ENCODE results near the gene CCL28.

- TF ChIP-seq POLR2AphosphoS5 (IDR thresholded peaks at IDR 0.05; ENCODE audit: low read depth): no peak
- TF ChIP-seq CTCF (IDR thresholded peaks at IDR 0.05; ENCODE audit: insufficient read depth, low read length): no peak
- TF ChIP-seq REST (IDR thresholded peaks at IDR 0.05; ENCODE audit: insufficient replicate concordance, low read depth): no peak
Measured at GRCh38 chr5:43357878-43358281, 54.3 kb downstream of the CCL28 start.
